Esophagus muscularis mucosa (tissue), 4 donors: Measurements from ENCODE around the gene SH3BP5. TPM values are rescaled to one million over a fixed set of nuclear protein-coding genes. Genes with fewer than 3 reads are reported as not detected.

Experiments
- small RNA-seq, 3 donors: library from RNA; depleted of rRNA; stranded (forward); fragments of <200 nt; gene quantifications; one replicate each; pipeline ENCODE3, GENCODE V24; 2016
- total RNA-seq, 4 donors: library from RNA; depleted of rRNA; stranded (reverse); fragments of >200 nt; gene quantifications; one replicate each; pipeline versions ENCODE4 v1.1.0 to v1.2.1, GENCODE V29; 2016

SH3BP5 gene
- total RNA-seq, 4 donors from 2014 or later: 26.2 to 56.5 (median 38.2) TPM

Small RNA genes within 50 kb of the gene (small RNA-seq; reads per million reads assigned to genes)
- gene HMGN2P7: 0 reads per million in 3 donors
- 0 reads per million in 3 donors for gene RNU6-454P

Other genes starting within 250 kb of the SH3BP5 start
- gene RBSN, start 233.4 kb downstream of the SH3BP5 start, total RNA-seq: 10 to 100 TPM; 31.6 to 45.7 (median 39.0) TPM
- 10 to 100 TPM; 33.0 to 52.0 (median 43.3) TPM for gene CAPN7, start 126.3 kb downstream of the SH3BP5 start, total RNA-seq
- gene METTL6, start 95.0 kb upstream of the SH3BP5 start, total RNA-seq: 10 to 100 TPM; 10.9 to 18.7 (median 11.8) TPM
- 10 to 100 TPM; 12.0 to 21.7 (median 15.4) TPM for gene EAF1, start 95.0 kb upstream of the SH3BP5 start, total RNA-seq
- gene COLQ, start 189.1 kb upstream of the SH3BP5 start, total RNA-seq: 1 to 10 TPM; 1.2 to 3.1 (median 1.8) TPM